ENCODE data around the gene NEUROD1.

NEUROD1 gene

DNA sequence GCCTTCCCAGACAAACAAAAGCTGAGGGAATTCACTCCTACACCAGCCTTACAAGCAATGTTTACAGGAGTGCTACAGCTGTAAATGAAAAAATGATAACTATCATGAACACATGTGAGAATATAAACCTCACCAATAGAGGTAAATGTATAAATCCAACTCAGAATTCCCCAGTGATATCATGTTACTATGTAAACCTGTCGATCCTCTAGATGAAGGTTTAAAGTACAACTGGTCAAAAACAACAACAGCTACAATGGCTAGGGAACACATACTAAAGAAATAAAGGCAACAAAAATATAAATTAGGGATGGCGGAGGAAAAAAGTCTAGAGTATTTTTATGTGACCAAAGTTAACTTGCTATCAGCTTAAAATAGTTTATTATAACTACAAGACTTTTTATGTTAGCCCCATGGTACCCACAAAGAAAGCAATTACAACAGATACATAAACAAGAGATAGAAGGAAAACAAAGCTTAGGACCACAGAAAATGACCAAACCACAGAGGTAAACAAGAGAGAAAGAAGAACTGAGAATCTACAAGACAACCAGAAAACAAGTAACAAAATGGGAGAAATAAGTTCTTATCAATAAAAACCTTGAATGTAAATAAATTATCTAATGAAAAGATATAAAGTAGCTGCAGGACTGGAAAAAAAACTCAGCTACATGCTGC is 31.7 kb downstream of the NEUROD1 start:
- Histone ChIP-seq H2AFZ (ENCODE audit: low read depth, low read length) (no peak overlapping the region), H3K27ac (ENCODE audit: low read length) (no peak overlapping the region), H3K9me3 (ENCODE audit: insufficient read depth, low read length) (no peaks in the 10 kb centered on the region), H3K79me2 (ENCODE audit: low read length) (no peaks in the 10 kb centered on the region), H3K36me3 (replicated peaks; ENCODE audit: low read depth, low read length) (no peaks in the 10 kb centered on the region), H4K20me1 (ENCODE audit: insufficient read depth, low read length) (no peaks in the 10 kb centered on the region), H3K9ac (ENCODE audit: low read length) (no peak overlapping the region), H3K4me1 (ENCODE audit: low read length) (peaks cover 15% of the 10 kb centered on the region), H3K4me3 (ENCODE audit: low read length) (no peak overlapping the region), H3K27me3 (ENCODE audit: low read depth, low read length) (no peaks in the 10 kb centered on the region), H3K4me2 (ENCODE audit: low read length) (no peak overlapping the region)
- TF ChIP-seq EZH2phosphoT487 (IDR thresholded peaks at IDR 0.05; ENCODE audit: low read depth), result no peak
- TF ChIP-seq CTCF (IDR thresholded peaks at IDR 0.05; ENCODE audit: low read depth, low read length), result no peak

DNA sequence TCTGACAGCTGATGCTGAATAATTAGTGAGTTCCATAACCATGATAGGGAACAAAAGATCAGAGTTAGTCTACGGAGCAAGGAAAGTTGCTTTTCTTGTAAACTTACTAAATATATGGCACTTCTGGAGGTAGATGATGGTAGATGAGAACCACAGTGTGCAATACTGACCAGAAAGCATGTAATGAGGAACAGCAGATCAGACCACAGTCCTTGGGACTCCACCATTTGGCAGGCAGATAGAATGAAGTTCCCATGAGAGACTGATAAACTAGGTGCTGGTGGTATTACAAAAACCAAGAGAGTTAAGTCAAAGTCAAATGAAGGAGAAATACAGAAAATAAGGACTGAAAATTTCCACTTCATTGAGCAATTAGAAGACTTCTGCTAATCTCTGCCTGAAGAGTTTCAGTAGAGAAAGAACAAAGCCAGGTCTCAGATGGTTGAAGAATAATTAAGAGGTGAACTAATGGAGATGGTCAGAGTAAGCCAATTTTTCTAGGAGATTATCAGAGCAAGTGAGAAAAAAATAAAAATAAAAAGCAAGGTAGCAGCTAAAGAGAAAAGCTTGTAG is 33.8 kb downstream of the NEUROD1 start:
- Histone ChIP-seq H3K27me3 (ENCODE audit: low read depth, low read length) (no peaks in the 10 kb centered on the region), H3K36me3 (replicated peaks; ENCODE audit: low read depth, low read length) (no peaks in the 10 kb centered on the region), H3K9me3 (ENCODE audit: insufficient read depth, low read length) (no peaks in the 10 kb centered on the region), H3K79me2 (ENCODE audit: low read length) (no peaks in the 10 kb centered on the region), H4K20me1 (ENCODE audit: insufficient read depth, low read length) (no peaks in the 10 kb centered on the region), H2AFZ (ENCODE audit: low read depth, low read length) (no peak overlapping the region), H3K4me1 (ENCODE audit: low read length) (peaks cover 15% of the 10 kb centered on the region), H3K4me2 (ENCODE audit: low read length) (peak overlapping the region; percentile 32), H3K4me3 (ENCODE audit: low read length) (no peak overlapping the region), H3K9ac (ENCODE audit: low read length) (no peak overlapping the region), H3K27ac (ENCODE audit: low read length) (no peak overlapping the region)
- TF ChIP-seq EZH2phosphoT487 (IDR thresholded peaks at IDR 0.05; ENCODE audit: low read depth) (no peak), CTCF (IDR thresholded peaks at IDR 0.05; ENCODE audit: low read depth, low read length) (no peak)

DNA sequence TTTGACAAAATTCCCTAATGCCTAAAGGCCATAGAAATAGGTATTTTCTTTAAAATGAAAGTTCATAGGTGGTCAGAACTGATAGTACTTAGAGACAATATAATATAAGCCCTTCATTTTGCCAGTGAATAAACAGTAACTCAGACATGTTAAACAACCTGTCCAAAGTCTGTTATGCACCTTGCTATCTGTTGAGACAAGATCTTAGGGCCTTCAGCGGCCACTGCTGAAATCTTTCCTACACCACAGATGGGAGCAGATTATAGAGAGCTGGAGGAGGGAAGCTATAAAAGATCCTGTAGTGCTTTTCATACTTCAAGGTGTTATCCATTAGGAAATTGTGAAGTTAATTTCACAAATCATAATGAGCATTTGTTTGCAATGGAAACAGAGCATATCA is 37.2 kb downstream of the NEUROD1 start:
- Histone ChIP-seq H3K27me3 (ENCODE audit: low read depth, low read length) (no peaks in the 10 kb centered on the region), H4K20me1 (ENCODE audit: insufficient read depth, low read length) (no peaks in the 10 kb centered on the region), H3K9me3 (ENCODE audit: insufficient read depth, low read length) (no peaks in the 10 kb centered on the region), H3K36me3 (replicated peaks; ENCODE audit: low read depth, low read length) (no peaks in the 10 kb centered on the region), H3K4me1 (ENCODE audit: low read length) (peaks cover 15% of the 10 kb centered on the region), H3K4me2 (ENCODE audit: low read length) (no peak overlapping the region), H3K27ac (ENCODE audit: low read length) (no peak overlapping the region), H3K4me3 (ENCODE audit: low read length) (no peak overlapping the region), H2AFZ (ENCODE audit: low read depth, low read length) (no peak overlapping the region), H3K9ac (ENCODE audit: low read length) (no peak overlapping the region), H3K79me2 (ENCODE audit: low read length) (no peaks in the 10 kb centered on the region)
- no peak for TF ChIP-seq EZH2phosphoT487 (IDR thresholded peaks at IDR 0.05; ENCODE audit: low read depth)
- no peak for TF ChIP-seq CTCF (IDR thresholded peaks at IDR 0.05; ENCODE audit: low read depth, low read length)

DNA sequence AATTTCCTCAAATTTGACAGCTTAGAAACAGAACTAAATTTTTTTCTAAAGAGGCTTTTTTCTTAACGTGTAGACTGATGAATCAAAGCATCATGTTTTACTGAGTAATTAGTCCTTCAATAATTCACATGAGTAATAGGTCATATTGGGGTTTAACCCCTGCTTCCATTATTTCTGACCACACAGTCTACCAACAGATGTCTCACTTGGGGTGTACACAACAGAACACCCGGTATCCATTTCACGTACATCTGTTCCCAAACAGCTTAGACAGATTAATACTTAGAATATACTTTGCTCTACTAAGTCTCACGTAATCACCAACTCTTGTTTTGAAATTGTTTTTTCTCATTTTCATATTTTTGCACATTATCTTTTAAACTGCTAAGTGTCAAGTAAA is 38.2 kb downstream of the NEUROD1 start:
- no peak overlapping the region for H3K4me2 ChIP-seq (ENCODE audit: low read length)
- H2AFZ ChIP-seq (ENCODE audit: low read depth, low read length), result no peak overlapping the region
- no peak overlapping the region for H3K4me3 ChIP-seq (ENCODE audit: low read length)
- H3K9me3 ChIP-seq (ENCODE audit: insufficient read depth, low read length), result no peaks in the 10 kb centered on the region
- no peaks in the 10 kb centered on the region for H4K20me1 ChIP-seq (ENCODE audit: insufficient read depth, low read length)
- no peak overlapping the region for H3K9ac ChIP-seq (ENCODE audit: low read length)
- no peak for TF ChIP-seq CTCF (IDR thresholded peaks at IDR 0.05; ENCODE audit: low read depth, low read length)
- no peak for TF ChIP-seq EZH2phosphoT487 (IDR thresholded peaks at IDR 0.05; ENCODE audit: low read depth)
- H3K27me3 ChIP-seq (ENCODE audit: low read depth, low read length), result no peaks in the 10 kb centered on the region
- H3K27ac ChIP-seq (ENCODE audit: low read length), result no peak overlapping the region
- H3K79me2 ChIP-seq (ENCODE audit: low read length), result no peaks in the 10 kb centered on the region
- no peaks in the 10 kb centered on the region for H3K36me3 ChIP-seq (replicated peaks; ENCODE audit: low read depth, low read length)
- H3K4me1 ChIP-seq (ENCODE audit: low read length), result peaks cover 15% of the 10 kb centered on the region
